HepG2 (cell line): ENCODE results near the gene TMEM164. TPM values are rescaled to one million over a fixed set of nuclear protein-coding genes. Genes with fewer than 3 reads are reported as not detected.

Experiments
- DPF2 ChIP-seq: sonication (generic); formaldehyde crosslinking; IDR thresholded peaks from 2 replicates; pipeline ENCODE4 v1.4.0; 2020; ENCODE audit warnings: mild to moderate bottlenecking, low read depth, missing genetic modification reagents, borderline replicate concordance
- HNRNPK ChIP-seq: fragments of 200-400 bp; formaldehyde crosslinking; IDR thresholded peaks from 2 replicates; pipeline ENCODE4 v1.6.1; 2018; ENCODE audit warnings: low read length, low read depth, moderate library complexity, mild to moderate bottlenecking; ENCODE audit not compliant: poor library complexity, severe bottlenecking
- HOXA5 ChIP-seq: sonication (generic); formaldehyde crosslinking; IDR thresholded peaks from 2 replicates; pipeline ENCODE4 v1.4.0; 2020; ENCODE audit warnings: missing genetic modification reagents
- KDM6A ChIP-seq: IDR thresholded peaks from 2 replicates; pipeline ENCODE4 v1.6.1; 2016; ENCODE audit warnings: low read depth
- MYNN ChIP-seq: sonication (generic); formaldehyde crosslinking; IDR thresholded peaks from 2 replicates; pipeline ENCODE4 v1.4.0; 2020; ENCODE audit warnings: mild to moderate bottlenecking, low read depth, missing genetic modification reagents
- NBN ChIP-seq: fragments of 450-650 bp; conservative IDR thresholded peaks from 2 replicates; pipeline ENCODE4 v1.6.1; 2017
- NFE2L1 ChIP-seq: sonication (generic); formaldehyde crosslinking; IDR thresholded peaks from 2 replicates; pipeline ENCODE4 v1.4.0; 2020; ENCODE audit warnings: missing genetic modification reagents, mild to moderate bottlenecking, borderline replicate concordance
- NR2C2 ChIP-seq: sonication (generic); formaldehyde crosslinking; IDR thresholded peaks from 2 replicates; pipeline ENCODE4 v1.4.0; 2020; ENCODE audit warnings: missing genetic modification reagents, mild to moderate bottlenecking, moderate library complexity, borderline replicate concordance
- RARG ChIP-seq: sonication (generic); formaldehyde crosslinking; IDR thresholded peaks from 2 replicates; pipeline ENCODE4 v1.4.0; 2020; ENCODE audit warnings: low read depth, mild to moderate bottlenecking, missing genetic modification reagents
- RBAK ChIP-seq: sonication (generic); formaldehyde crosslinking; IDR thresholded peaks from 2 replicates; pipeline ENCODE4 v1.5.1; 2020; ENCODE audit warnings: mild to moderate bottlenecking, missing genetic modification reagents
- SMAD3 ChIP-seq: sonication (generic); formaldehyde crosslinking; IDR thresholded peaks from 2 replicates; pipeline ENCODE4 v1.4.0; 2020; ENCODE audit warnings: missing genetic modification reagents
- SOX13 ChIP-seq, 3 experiments: fragments of 450-650 bp in 1 of 3; sonication (generic) in 1 of 3; formaldehyde crosslinking in 1 of 3; IDR thresholded peaks in 2 of 3; conservative IDR thresholded peaks in 1 of 3; 2 replicates each; pipeline versions ENCODE4 v1.5.0 to v1.6.1; 2016 to 2020; ENCODE audit warnings: antibody characterized with exemption in 1 of 3, mild to moderate bottlenecking in 1 of 3, missing compliant biosample characterization in 1 of 3, missing genetic modification reagents in 1 of 3, moderate library complexity in 1 of 3
- SP140L ChIP-seq: sonication (generic); formaldehyde crosslinking; IDR thresholded peaks from 2 replicates; pipeline ENCODE4 v1.4.0; 2020; ENCODE audit warnings: missing genetic modification reagents, borderline replicate concordance
- TBX2 ChIP-seq: sonication (generic); formaldehyde crosslinking; IDR thresholded peaks from 2 replicates; pipeline ENCODE4 v1.5.0; 2020; ENCODE audit warnings: missing genetic modification reagents, mild to moderate bottlenecking, borderline replicate concordance
- TBX3 ChIP-seq: fragments of 450-650 bp; IDR thresholded peaks from 2 replicates; pipeline ENCODE4 v1.6.1; 2017; ENCODE audit warnings: antibody characterized with exemption, mild to moderate bottlenecking, inconsistent platforms, borderline replicate concordance
- TRIM24 ChIP-seq: sonication (generic); formaldehyde crosslinking; IDR thresholded peaks from 2 replicates; pipeline ENCODE4 v1.8.0; 2022; ENCODE audit warnings: mild to moderate bottlenecking, missing genetic modification reagents
- ZNF224 ChIP-seq: sonication (generic); formaldehyde crosslinking; IDR thresholded peaks from 2 replicates; pipeline ENCODE4 v1.5.0; 2020; ENCODE audit warnings: mild to moderate bottlenecking, missing genetic modification reagents
- ZNF512 ChIP-seq: sonication (generic); formaldehyde crosslinking; IDR thresholded peaks from 2 replicates; pipeline ENCODE4 v1.4.0; 2020; ENCODE audit warnings: mild to moderate bottlenecking, missing genetic modification reagents
- ZNF557 ChIP-seq: sonication (generic); formaldehyde crosslinking; IDR thresholded peaks from 2 replicates; pipeline ENCODE4 v1.4.0; 2020; ENCODE audit warnings: missing genetic modification reagents
- ZNF670 ChIP-seq: sonication (generic); formaldehyde crosslinking; IDR thresholded peaks from 2 replicates; pipeline ENCODE4 v1.8.0; 2022; ENCODE audit warnings: mild to moderate bottlenecking, missing genetic modification reagents, borderline replicate concordance
- ZNF724P ChIP-seq: sonication (generic); formaldehyde crosslinking; IDR thresholded peaks from 2 replicates; pipeline ENCODE4 v1.8.0; 2022; ENCODE audit warnings: missing genetic modification reagents, borderline replicate concordance
- ZNF788 ChIP-seq: sonication (generic); formaldehyde crosslinking; IDR thresholded peaks from 2 replicates; pipeline ENCODE4 v1.5.0; 2020; ENCODE audit warnings: mild to moderate bottlenecking, missing genetic modification reagents, borderline replicate concordance
- polyA plus RNA-seq, 8 experiments: library from polyadenylated mRNA; depleted of rRNA in 3 of 8; stranded (reverse) in 7 of 8; unstranded in 1 of 8; fragments of >200 nt; fragmentation: Illumina TruSeq in 4 of 8; extraction: Trizol in 4 of 8; gene quantifications; 2 replicates each; pipeline versions ENCODE4 v1.2.1 to v1.2.3, GENCODE V29; 2011 to 2016; ENCODE audit warnings: low read depth in 4 of 8, missing spikeins in 1 of 8, mixed read lengths in 1 of 8; ENCODE audit not compliant: insufficient read depth in 1 of 8
- total RNA-seq, 5 experiments: library from RNA; depleted of rRNA; stranded (reverse); fragments of >200 nt; fragmentation: Illumina TruSeq; extraction: Trizol; gene quantifications; 2 replicates each; pipeline ENCODE4 v1.2.3, GENCODE V29; 2016; ENCODE audit warnings: low read depth in 1 of 5
- TF ChIP-seq, protein P1 (sequence below): sonication (generic); formaldehyde crosslinking; IDR thresholded peaks from 2 replicates; pipeline ENCODE4 v1.8.0; 2022; ENCODE audit warnings: mild to moderate bottlenecking, missing genetic modification reagents
- TF ChIP-seq, protein P2 (sequence below): sonication (generic); formaldehyde crosslinking; IDR thresholded peaks from 2 replicates; pipeline ENCODE4 v1.4.0; 2020; ENCODE audit warnings: mild to moderate bottlenecking, missing genetic modification reagents
- TF ChIP-seq, protein P3 (sequence below): sonication (generic); formaldehyde crosslinking; IDR thresholded peaks from 2 replicates; pipeline ENCODE4 v1.4.0; 2020; ENCODE audit warnings: low read depth, mild to moderate bottlenecking, missing genetic modification reagents

TMEM164 gene
- total and polyA plus RNA-seq, 2 of the 13 experiments (the other 11 are each of a cell fraction or from before 2014, with no cell fraction given) = 5.8 to 13.2 TPM

GRCh38 chrX:110036162-110037033 is 33.5 kb downstream of the TMEM164 start (continued):
- TF ChIP-seq, protein P1, sequence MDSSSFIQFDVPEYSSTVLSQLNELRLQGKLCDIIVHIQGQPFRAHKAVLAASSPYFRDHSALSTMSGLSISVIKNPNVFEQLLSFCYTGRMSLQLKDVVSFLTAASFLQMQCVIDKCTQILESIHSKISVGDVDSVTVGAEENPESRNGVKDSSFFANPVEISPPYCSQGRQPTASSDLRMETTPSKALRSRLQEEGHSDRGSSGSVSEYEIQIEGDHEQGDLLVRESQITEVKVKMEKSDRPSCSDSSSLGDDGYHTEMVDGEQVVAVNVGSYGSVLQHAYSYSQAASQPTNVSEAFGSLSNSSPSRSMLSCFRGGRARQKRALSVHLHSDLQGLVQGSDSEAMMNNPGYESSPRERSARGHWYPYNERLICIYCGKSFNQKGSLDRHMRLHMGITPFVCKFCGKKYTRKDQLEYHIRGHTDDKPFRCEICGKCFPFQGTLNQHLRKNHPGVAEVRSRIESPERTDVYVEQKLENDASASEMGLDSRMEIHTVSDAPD (CRISPR knock-in tag) = peak; percentile 51; the same call in 1 of the 2 replicates
- TF ChIP-seq ZNF557 (CRISPR knock-in tag) (no peak), ZNF724P (CRISPR knock-in tag) (no peak), NBN (no peak), ZNF670 (no peak), ZNF512 (CRISPR knock-in tag) (no peak), SP140L (CRISPR knock-in tag) (no peak), RBAK (CRISPR knock-in tag) (no peak), TBX2 (peak; percentile 91), HOXA5 (CRISPR knock-in tag) (no peak), ZNF224 (CRISPR knock-in tag) (no peak), NR2C2 (CRISPR knock-in tag) (peak; percentile 59; the same call in 1 of the 2 replicates), RARG (CRISPR knock-in tag) (no peak), NFE2L1 (CRISPR knock-in tag) (no peak), TRIM24 (no peak), KDM6A (CRISPR knock-in tag) (no peak), SMAD3 (CRISPR knock-in tag) (no peak), MYNN (CRISPR knock-in tag) (no peak), TBX3 (peak; percentile 62; the same call in 1 of the 2 replicates), HNRNPK (no peak), DPF2 (CRISPR knock-in tag) (peak; percentile 51; the same call in 1 of the 2 replicates), ZNF788 (CRISPR knock-in tag) (no peak), SOX13 (IDR thresholded peaks at IDR 0.05) (no peak), SOX13 (CRISPR knock-in tag; conservative IDR thresholded peaks at IDR 0.05 in 1 of 2, IDR thresholded peaks at IDR 0.05 in 1 of 2) (peak in 1 of 2 experiments; percentile 94; a peak in 2 of 4 replicates)
- TF ChIP-seq, protein P2, sequence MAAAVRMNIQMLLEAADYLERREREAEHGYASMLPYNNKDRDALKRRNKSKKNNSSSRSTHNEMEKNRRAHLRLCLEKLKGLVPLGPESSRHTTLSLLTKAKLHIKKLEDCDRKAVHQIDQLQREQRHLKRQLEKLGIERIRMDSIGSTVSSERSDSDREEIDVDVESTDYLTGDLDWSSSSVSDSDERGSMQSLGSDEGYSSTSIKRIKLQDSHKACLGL (CRISPR knock-in tag) = no peak
- TF ChIP-seq, protein P3, sequence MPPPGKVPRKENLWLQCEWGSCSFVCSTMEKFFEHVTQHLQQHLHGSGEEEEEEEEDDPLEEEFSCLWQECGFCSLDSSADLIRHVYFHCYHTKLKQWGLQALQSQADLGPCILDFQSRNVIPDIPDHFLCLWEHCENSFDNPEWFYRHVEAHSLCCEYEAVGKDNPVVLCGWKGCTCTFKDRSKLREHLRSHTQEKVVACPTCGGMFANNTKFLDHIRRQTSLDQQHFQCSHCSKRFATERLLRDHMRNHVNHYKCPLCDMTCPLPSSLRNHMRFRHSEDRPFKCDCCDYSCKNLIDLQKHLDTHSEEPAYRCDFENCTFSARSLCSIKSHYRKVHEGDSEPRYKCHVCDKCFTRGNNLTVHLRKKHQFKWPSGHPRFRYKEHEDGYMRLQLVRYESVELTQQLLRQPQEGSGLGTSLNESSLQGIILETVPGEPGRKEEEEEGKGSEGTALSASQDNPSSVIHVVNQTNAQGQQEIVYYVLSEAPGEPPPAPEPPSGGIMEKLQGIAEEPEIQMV (CRISPR knock-in tag) = no peak
